ENCODE measurements around the gene RAB37. TPM values are rescaled to one million over a fixed set of nuclear protein-coding genes. Genes with fewer than 3 reads are reported as not detected.
A peak's percentile ranks its signal among the peaks of the same experiment; 100 is the strongest.

The RAB37 gene
- total and polyA plus RNA-seq, 2 donors (not counting 1 experiment from before 2014, with no cell fraction given), result 67.6 to 76.8 TPM

DNA sequence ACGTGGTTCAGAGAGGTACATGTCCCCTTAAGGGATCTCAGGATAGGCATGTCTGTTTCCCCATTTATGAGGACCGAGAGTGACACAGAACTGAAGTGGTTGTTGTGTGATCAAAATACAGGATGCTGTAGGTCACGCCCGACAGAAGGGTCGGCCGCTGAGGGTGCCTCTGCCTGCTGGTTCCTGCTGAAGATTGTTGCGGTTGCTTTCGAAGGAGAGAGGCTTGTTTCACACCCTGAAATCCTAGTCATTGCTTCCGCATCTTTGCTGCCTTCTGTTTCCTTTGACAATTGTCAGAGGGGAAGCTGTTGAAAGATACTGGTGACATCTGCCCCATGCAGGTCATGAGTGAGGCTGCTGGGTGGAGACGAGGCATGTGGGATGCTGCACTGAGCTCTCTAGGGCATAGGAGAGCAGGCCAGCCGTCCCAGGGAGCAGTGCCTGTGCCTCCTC, 42.9 kb downstream of the RAB37 start:
- H3K27ac ChIP-seq (ENCODE audit: low read length in 2 of 2), result peak overlapping the region; percentile 61 to 81
- H3K79me2 ChIP-seq (ENCODE audit: control insufficient read depth, insufficient read depth, low read length), result peaks cover 31% of the 10 kb centered on the region
- H3K27ac Mint-ChIP-seq, result peak overlapping the region; percentile 93
- 49% methylated on average over 10 of the region's 11 CpGs for WGBS (ENCODE audit: insufficient coverage)
- H3K4me1 Mint-ChIP-seq, result peaks cover 73% of the 10 kb centered on the region
- H3K36me3 ChIP-seq (replicated peaks in 1 of 2; ENCODE audit: control extremely low read depth in 1 of 2, control insufficient read depth in 1 of 2, extremely low read depth in 1 of 2, insufficient read depth in 2 of 2, low read length in 1 of 2), result peaks cover 0 to 8% of the 10 kb centered on the region in 2 experiments
- no peak overlapping the region for H2AFZ ChIP-seq (ENCODE audit: insufficient read depth, low read depth, low read length, poor library complexity, severe bottlenecking)
- DNase-seq (peak; percentile 92), ATAC-seq (ENCODE audit: low read depth) (peak; percentile 68)
- H3K9me3 ChIP-seq (ENCODE audit: control extremely low read depth in 1 of 3, control insufficient read depth in 2 of 3, insufficient read depth in 1 of 3, low read length in 2 of 3), result no peaks in the 10 kb centered on the region
- H4K20me1 ChIP-seq (ENCODE audit: control insufficient read depth, insufficient read depth, low read length, poor library complexity, severe bottlenecking), result peaks cover 48% of the 10 kb centered on the region
- H3K27me3 Mint-ChIP-seq, result no peaks in the 10 kb centered on the region
- no peaks in the 10 kb centered on the region for H3K9me3 Mint-ChIP-seq (ENCODE audit: insufficient read depth)
- no peaks in the 10 kb centered on the region for H3K27me3 ChIP-seq (replicated peaks in 1 of 4; ENCODE audit: control extremely low read depth in 1 of 4, control insufficient read depth in 3 of 4, insufficient read depth in 4 of 4, low read length in 3 of 4)
- ChIA-PET POLR2A (interaction anchor here (0.5 to 1.3 kb wide), 3 partner anchors 33 to 123 kb away, joined by 3 to 6 read pairs (median 3); no protein-coding TSS in a partner anchor), CTCF (interaction anchor here (0.6 to 7.1 kb wide), 14 partner anchors 9 to 213 kb away, joined by 3 to 41 read pairs (median 9); partner anchors contain the start of genes CD300H and RAB37)
- H3K9ac ChIP-seq (ENCODE audit: low read length), result no peak overlapping the region
- peak overlapping the region; percentile 73 for H3K4me3 Mint-ChIP-seq
- peak overlapping the region; percentile 56 for H3K4me2 ChIP-seq (replicated peaks; ENCODE audit: low read depth, low read length, poor library complexity, severe bottlenecking)
- H3K4me1 ChIP-seq (ENCODE audit: control insufficient read depth in 2 of 2, insufficient read depth in 2 of 2, low read length in 2 of 2), result peaks cover 50 to 64% of the 10 kb centered on the region in 2 donors
- no peak for TF ChIP-seq EZH2 (IDR thresholded peaks at IDR 0.05; ENCODE audit: borderline replicate concordance, insufficient read depth, low read depth, low read length, poor library complexity, severe bottlenecking)
- TF ChIP-seq, protein P1, sequence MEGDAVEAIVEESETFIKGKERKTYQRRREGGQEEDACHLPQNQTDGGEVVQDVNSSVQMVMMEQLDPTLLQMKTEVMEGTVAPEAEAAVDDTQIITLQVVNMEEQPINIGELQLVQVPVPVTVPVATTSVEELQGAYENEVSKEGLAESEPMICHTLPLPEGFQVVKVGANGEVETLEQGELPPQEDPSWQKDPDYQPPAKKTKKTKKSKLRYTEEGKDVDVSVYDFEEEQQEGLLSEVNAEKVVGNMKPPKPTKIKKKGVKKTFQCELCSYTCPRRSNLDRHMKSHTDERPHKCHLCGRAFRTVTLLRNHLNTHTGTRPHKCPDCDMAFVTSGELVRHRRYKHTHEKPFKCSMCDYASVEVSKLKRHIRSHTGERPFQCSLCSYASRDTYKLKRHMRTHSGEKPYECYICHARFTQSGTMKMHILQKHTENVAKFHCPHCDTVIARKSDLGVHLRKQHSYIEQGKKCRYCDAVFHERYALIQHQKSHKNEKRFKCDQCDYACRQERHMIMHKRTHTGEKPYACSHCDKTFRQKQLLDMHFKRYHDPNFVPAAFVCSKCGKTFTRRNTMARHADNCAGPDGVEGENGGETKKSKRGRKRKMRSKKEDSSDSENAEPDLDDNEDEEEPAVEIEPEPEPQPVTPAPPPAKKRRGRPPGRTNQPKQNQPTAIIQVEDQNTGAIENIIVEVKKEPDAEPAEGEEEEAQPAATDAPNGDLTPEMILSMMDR (IDR thresholded peaks at IDR 0.05), result no peak
- intact Hi-C loops (cut with micrococcal nuclease), result loop anchor here (5.0 kb wide), 1 partner anchor 43 kb away; the partner anchor contains the start of gene RAB37
- H3K4me3 ChIP-seq (ENCODE audit: control extremely low read depth in 1 of 5, extremely low read depth in 1 of 5, insufficient read depth in 1 of 5, low read depth in 2 of 5, low read length in 4 of 5), result no peak overlapping the region
